Middle frontal gyrus (tissue), 1 donor: ENCODE results near the gene C20orf96.
"Not testable (repeated sequence)": the region's sequence is repeated elsewhere in the genome, so short reads cannot be mapped to it uniquely, and the experiment has no call there.

Experiments
- DNase-seq: peaks from one replicate; pipeline ENCODE4 v3.0.0-alpha.2; 2015; ENCODE audit warnings: low spot score; ENCODE audit errors: extremely low spot score

C20orf96 gene

GRCh38 chr20:237929-238328 is 52.6 kb downstream of the C20orf96 start:
- DNase-seq = no peak

GRCh38 chr20:237489-237888 is 53.1 kb downstream of the C20orf96 start:
- DNase-seq = no peak

GRCh38 chr20:235891-236290 is 54.7 kb downstream of the C20orf96 start:
- DNase-seq = no peak

GRCh38 chr20:227439-228105 is 63.0 kb downstream of the C20orf96 start:
- no peak for DNase-seq

GRCh38 chr20:226958-227357 is 63.6 kb downstream of the C20orf96 start, which contains the start of gene DEFB129:
Gene DEFB129 (plus strand): TSS chr20:227258. CDS start chr20:227289, 31 bp downstream.
- DNase-seq = no peak

GRCh38 chr20:225879-226278 is 64.7 kb downstream of the C20orf96 start:
- DNase-seq = not testable (repeated sequence)

GRCh38 chr20:221258-221830 is 69.2 kb downstream of the C20orf96 start:
- no peak for DNase-seq
